Gastroesophageal sphincter (tissue), 4 donors: ENCODE results near the gene SNX11. TPM values are rescaled to one million over a fixed set of nuclear protein-coding genes. Genes with fewer than 3 reads are reported as not detected.

Experiments used
- ATAC-seq: fragments of 150-250 bp; one replicate; pipeline ENCODE4 v1.9.1; 2016; ENCODE audit warnings: mild to moderate bottlenecking, moderate library complexity
- H3K27ac ChIP-seq, 4 donors: fragments of 200-600 bp; sonication (generic) in 3 of 4; 1 replicate in 3 of 4; 2 replicates in 1 of 4; pipeline ENCODE4 v1.5.1; 2016 to 2019
- H3K27me3 ChIP-seq: fragments of 200-600 bp; sonication (generic); one replicate; pipeline ENCODE4 v1.5.1; 2019
- H3K36me3 ChIP-seq, 2 donors: fragments of 200-600 bp; sonication (generic); one replicate each; pipeline ENCODE4 v1.5.1; 2019; ENCODE audit warnings: control low read depth in 1 of 2
- H3K4me1 ChIP-seq, 3 donors: fragments of 200-600 bp; sonication (generic); 1 replicate in 2 of 3; 2 replicates in 1 of 3; pipeline ENCODE4 v1.5.1; 2016 to 2019; ENCODE audit warnings: control low read depth in 2 of 3
- H3K4me3 ChIP-seq, 2 donors: fragments of 200-600 bp; sonication (generic); one replicate each; pipeline ENCODE4 v1.5.1; 2019; ENCODE audit warnings: mild to moderate bottlenecking in 1 of 2, moderate library complexity in 1 of 2
- H3K9me3 ChIP-seq, 3 donors: fragments of 200-600 bp; sonication (generic); one replicate each; pipeline ENCODE4 v1.5.1; 2017 to 2019; ENCODE audit warnings: control low read depth in 2 of 3
- EP300 ChIP-seq: sonication (generic); formaldehyde crosslinking; IDR thresholded peaks from one replicate; pipeline ENCODE4 v1.6.1; 2017; ENCODE audit warnings: antibody characterized with exemption, mild to moderate bottlenecking
- POLR2A ChIP-seq, 2 donors: fragments of 450-650 bp; IDR thresholded peaks; one replicate each; pipeline ENCODE4 v1.6.1; 2017; ENCODE audit warnings: antibody characterized with exemption in 2 of 2, mild to moderate bottlenecking in 2 of 2, moderate library complexity in 1 of 2
- POLR2AphosphoS5 ChIP-seq: sonication (generic); formaldehyde crosslinking; IDR thresholded peaks from one replicate; pipeline ENCODE4 v1.6.1; 2017; ENCODE audit warnings: antibody characterized with exemption
- WGBS, 2 donors: methylation state at CpG; one replicate each; pipeline ENCODE4 v1.1.5; 2018; ENCODE audit warnings: low coverage in 1 of 2; 5-methylcytosine and 5-hydroxymethylcytosine counted together
- total RNA-seq, 4 donors: library from RNA; depleted of rRNA; stranded (reverse); fragments of >200 nt; gene quantifications; one replicate each; pipeline ENCODE4 v1.1.0, GENCODE V29; 2016
- TF ChIP-seq, protein P1 (sequence below), 4 experiments: fragments of 200-600 bp in 2 of 4; fragments of 450-650 bp in 2 of 4; sonication (generic) in 1 of 4; IDR thresholded peaks; one replicate each; pipeline ENCODE4 v1.5.1; 2017 to 2019; ENCODE audit warnings: antibody characterized with exemption in 4 of 4, mild to moderate bottlenecking in 2 of 4, moderate library complexity in 2 of 4

Gene SNX11
- total RNA-seq, 4 donors from 2014 or later = 12.4 to 20.5 (median 16.8) TPM

DNA sequence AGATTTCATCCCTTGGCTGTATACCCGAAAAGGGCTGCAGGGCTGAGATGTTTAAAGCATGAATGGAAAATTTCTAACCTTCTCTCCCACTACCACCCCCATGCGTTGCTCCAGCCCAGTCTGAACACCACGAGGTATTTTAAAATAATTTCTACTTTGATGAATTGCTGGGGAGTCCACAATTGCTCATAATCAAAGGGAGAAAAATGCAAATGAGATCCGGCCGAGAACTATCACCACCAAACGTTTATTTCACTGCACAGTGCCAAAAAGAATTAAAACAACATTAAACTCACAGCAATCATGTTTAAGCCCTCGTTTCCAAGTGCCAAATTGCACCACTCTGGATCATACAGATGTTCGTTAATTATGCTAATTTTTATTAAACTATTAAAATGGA lies 36.7 kb downstream of the SNX11 start:
- no peak for ATAC-seq
- no peaks in the 10 kb centered on the region for H3K36me3 ChIP-seq
- H3K9me3 ChIP-seq = no peaks in the 10 kb centered on the region
- peaks cover 72% of the 10 kb centered on the region for H3K27me3 ChIP-seq
- 24 to 25% methylated on average over 5 to 8 of the region's 8 CpGs for WGBS, 2 donors
- no peak overlapping the region for H3K4me3 ChIP-seq
- no peak overlapping the region for H3K27ac ChIP-seq
- TF ChIP-seq POLR2AphosphoS5 (no peak), EP300 (no peak), POLR2A (IDR thresholded peaks at IDR 0.05) (no peak)
- TF ChIP-seq, protein P1, sequence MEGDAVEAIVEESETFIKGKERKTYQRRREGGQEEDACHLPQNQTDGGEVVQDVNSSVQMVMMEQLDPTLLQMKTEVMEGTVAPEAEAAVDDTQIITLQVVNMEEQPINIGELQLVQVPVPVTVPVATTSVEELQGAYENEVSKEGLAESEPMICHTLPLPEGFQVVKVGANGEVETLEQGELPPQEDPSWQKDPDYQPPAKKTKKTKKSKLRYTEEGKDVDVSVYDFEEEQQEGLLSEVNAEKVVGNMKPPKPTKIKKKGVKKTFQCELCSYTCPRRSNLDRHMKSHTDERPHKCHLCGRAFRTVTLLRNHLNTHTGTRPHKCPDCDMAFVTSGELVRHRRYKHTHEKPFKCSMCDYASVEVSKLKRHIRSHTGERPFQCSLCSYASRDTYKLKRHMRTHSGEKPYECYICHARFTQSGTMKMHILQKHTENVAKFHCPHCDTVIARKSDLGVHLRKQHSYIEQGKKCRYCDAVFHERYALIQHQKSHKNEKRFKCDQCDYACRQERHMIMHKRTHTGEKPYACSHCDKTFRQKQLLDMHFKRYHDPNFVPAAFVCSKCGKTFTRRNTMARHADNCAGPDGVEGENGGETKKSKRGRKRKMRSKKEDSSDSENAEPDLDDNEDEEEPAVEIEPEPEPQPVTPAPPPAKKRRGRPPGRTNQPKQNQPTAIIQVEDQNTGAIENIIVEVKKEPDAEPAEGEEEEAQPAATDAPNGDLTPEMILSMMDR (IDR thresholded peaks at IDR 0.05) = no peak
- no peaks in the 10 kb centered on the region for H3K4me1 ChIP-seq

DNA sequence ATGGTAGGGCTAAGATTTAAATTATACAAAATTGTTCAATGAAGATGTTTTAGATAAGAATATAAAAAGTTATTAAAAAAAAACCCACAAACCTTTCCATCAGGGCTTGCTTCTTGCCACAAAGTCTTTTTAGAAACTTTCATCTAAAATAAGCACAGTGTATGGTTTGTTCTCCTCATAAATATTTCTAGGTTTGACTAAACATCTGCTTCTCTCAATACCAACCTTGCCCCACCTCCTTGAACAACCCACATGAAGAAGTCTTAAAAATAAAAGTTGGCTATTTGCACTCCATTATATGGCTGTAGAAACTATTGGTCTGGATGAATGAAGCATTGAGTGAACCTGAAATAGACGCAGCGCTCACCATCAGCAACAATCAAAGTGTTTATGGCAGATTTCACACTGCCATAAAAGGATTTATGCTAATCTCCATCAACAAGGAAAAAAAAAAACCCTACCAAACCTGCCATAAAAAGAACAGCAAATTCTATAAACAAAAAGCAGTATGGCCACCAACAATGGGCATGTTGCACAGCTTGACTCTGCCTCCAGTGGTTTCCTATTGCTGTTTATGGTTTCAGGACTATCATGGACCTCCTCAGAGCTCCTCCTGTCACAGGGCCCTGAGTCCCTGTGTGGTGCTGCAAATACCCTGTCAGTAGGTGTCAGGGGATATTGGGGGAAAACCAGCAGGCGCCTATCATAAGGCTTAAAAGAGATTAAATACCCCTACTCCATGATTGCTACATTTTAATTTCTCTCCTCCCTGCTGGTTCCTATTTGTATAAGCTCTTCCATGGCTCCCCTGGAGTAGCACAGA lies 37.6 kb downstream of the SNX11 start:
- 95 to 96% methylated on average over 2 to 3 of the region's 3 CpGs for WGBS, 2 donors
- H3K27ac ChIP-seq = no peak overlapping the region
- no peaks in the 10 kb centered on the region for H3K4me1 ChIP-seq
- H3K36me3 ChIP-seq = no peaks in the 10 kb centered on the region
- H3K9me3 ChIP-seq = no peaks in the 10 kb centered on the region
- H3K4me3 ChIP-seq = no peak overlapping the region
- H3K27me3 ChIP-seq = peaks cover 82% of the 10 kb centered on the region
- ATAC-seq = no peak
- TF ChIP-seq EP300 (no peak), POLR2A (IDR thresholded peaks at IDR 0.05) (no peak), POLR2AphosphoS5 (no peak)
- TF ChIP-seq, protein P1 (IDR thresholded peaks at IDR 0.05) = no peak

DNA sequence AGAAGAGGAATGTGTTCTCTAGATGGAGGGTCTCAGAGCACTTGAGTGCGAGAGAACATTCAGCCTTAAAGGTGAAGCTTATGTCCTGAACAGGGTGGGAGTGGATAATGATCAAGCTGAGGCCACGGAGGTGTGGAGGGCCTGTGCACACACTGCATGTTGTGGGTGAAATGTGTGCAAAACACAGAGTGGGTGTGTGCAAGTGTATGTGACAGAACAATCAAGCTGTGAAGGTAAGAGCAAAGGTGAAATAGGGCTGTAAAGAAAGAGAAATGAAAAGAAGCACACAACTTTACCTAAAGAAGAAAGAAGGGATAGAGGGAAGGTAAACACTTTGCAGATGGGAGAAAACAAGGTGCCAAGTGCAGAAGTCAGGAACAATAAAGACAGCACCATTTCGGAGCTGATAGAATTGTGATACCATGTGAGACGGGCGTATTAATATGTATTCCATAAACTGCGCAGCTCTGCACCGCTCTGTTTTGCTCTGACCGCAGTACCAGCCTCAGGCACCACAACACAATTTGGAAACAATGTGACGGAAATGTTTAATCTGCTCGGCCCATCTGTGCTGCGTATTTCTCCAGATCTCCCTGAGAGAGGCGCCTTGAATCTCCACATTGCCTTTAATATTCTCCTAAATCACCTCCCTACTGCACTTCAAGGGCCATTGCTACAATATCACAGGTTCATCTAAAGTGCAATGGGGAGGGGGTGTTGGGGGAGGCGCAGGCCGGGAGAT lies 40.6 kb downstream of the SNX11 start:
- ATAC-seq = no peak
- peaks cover 97% of the 10 kb centered on the region for H3K27me3 ChIP-seq

DNA sequence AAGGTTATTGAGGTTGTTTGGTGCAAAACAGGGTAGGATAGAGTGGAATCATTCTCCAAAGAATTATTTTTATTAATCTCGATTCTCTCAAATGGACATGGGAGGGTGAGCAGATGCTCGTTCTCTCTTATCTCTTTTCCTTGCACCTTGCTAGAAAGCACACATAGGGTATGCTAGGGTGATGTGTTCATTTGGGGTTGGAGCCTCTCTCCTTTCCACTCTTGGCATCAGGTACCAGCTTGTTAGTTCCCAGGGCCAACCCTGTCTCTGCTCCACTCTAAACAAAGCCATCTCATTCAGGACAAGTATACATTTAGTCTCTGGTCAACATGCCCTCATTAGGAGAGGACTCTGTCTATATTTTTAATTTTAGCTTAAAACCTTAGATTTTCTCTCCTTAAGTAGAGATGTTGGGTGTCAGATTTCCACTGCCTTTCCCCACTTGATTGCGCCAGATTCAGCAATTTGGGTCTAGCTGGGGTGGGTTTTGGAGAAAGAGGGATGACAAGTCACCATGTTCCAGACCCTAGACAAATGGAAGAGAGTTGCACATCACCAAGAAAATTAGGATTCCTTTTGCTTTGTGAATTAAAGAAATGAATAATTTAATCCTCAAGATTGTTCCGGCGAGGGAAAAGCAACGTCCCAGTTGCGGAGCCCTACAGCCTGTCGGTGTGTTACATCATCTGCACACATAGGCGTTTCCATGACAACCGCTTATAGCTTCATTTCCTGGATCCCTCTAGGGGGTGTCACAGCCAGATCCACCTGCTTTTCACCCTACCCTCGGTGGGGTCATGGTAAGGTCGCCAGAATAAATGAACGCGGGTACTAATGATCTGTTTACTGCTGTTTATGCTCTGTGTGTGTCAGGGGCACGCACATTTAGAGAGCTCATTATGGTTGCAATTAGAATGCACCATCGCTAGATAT lies 41.6 kb downstream of the SNX11 start:
- TF ChIP-seq POLR2A (IDR thresholded peaks at IDR 0.05) (no peak), EP300 (no peak), POLR2AphosphoS5 (no peak)
- TF ChIP-seq, protein P1 (IDR thresholded peaks at IDR 0.05) = no peak

More for the DNA sequence above, 40.6 kb downstream of the SNX11 start:
- WGBS, 2 donors = 73 to 79% methylated on average over 10 to 14 of the region's 14 CpGs
- TF ChIP-seq POLR2A (IDR thresholded peaks at IDR 0.05) (no peak), EP300 (no peak), POLR2AphosphoS5 (no peak)
- TF ChIP-seq, protein P1 (IDR thresholded peaks at IDR 0.05) = no peak
- no peak overlapping the region for H3K27ac ChIP-seq
- H3K36me3 ChIP-seq = no peaks in the 10 kb centered on the region
- no peak overlapping the region for H3K4me3 ChIP-seq
- H3K4me1 ChIP-seq = no peaks in the 10 kb centered on the region
- no peaks in the 10 kb centered on the region for H3K9me3 ChIP-seq

More for the DNA sequence above, 41.6 kb downstream of the SNX11 start:
- no peaks in the 10 kb centered on the region for H3K4me1 ChIP-seq
- 45 to 49% methylated on average over 12 to 16 of the region's 16 CpGs for WGBS, 2 donors
- H3K9me3 ChIP-seq = no peaks in the 10 kb centered on the region
- ATAC-seq = no peak
- no peaks in the 10 kb centered on the region for H3K36me3 ChIP-seq
- no peak overlapping the region for H3K27ac ChIP-seq
- no peak overlapping the region for H3K4me3 ChIP-seq
- peaks cover 97% of the 10 kb centered on the region for H3K27me3 ChIP-seq
